GM12878 (cell line): ENCODE data around the gene ABCA4. TPM values are rescaled to one million over a fixed set of nuclear protein-coding genes. Genes with fewer than 3 reads are reported as not detected.

Experiments used
- ATAC-seq: fragments of 200-7000 bp; cut with Tn5 transposase; 3 replicates; pipeline ENCODE4 v1.9.1; 2020; ENCODE audit warnings: mild to moderate bottlenecking, moderate library complexity
- BruUV-seq: library from RNA; stranded (reverse); fragments of 400-500 nt; replicated peaks from 2 replicates; lab custom pipeline; 2021; lab: Mats Ljungman, UMichigan
- CTCF ChIA-PET: fragments of 300-600 bp; sonication (Branson Sonifier 250); formaldehyde crosslinking; extraction: SDS; loops from one replicate; lab custom pipeline; 2021; ENCODE audit warnings: inconsistent platforms; lab: Yijun Ruan, JAX
- POLR2A ChIA-PET: fragments of 350-600 bp; formaldehyde crosslinking; extraction: SDS; loops from one replicate; lab custom pipeline; 2021; ENCODE audit warnings: inconsistent platforms; lab: Charles Lee
- RAD21 ChIA-PET: fragments of 300-600 bp; sonication (Branson Sonifier 250); formaldehyde crosslinking; loops from one replicate; lab custom pipeline; 2023; ENCODE audit warnings: antibody characterized with exemption; ENCODE audit not compliant: unreplicated experiment; lab: Charles Lee
- SMC1A ChIA-PET: fragments of 300-600 bp; sonication (Branson Sonifier 250); formaldehyde crosslinking; loops from one replicate; lab custom pipeline; 2023; ENCODE audit not compliant: unreplicated experiment, uncharacterized antibody; lab: Charles Lee
- DNase-seq: peaks from one replicate; pipeline ENCODE4 v3.0.0-alpha.2; 2011; ENCODE audit warnings: low read depth, low spot score
- FAIRE-seq: peaks from 3 replicates; lab custom pipeline; 2011; peaks lifted over from hg19 to GRCh38; lab: Jason Lieb, UNC
- H2AFZ ChIP-seq: 2 replicates; pipeline ENCODE4 v1.6.0; 2011; ENCODE audit warnings: low read depth, low read length, control low read depth; ENCODE audit not compliant: control insufficient read depth
- H3K27ac ChIP-seq: 2 replicates; pipeline ENCODE4 v1.5.1; 2011; ENCODE audit warnings: control low read depth; ENCODE audit not compliant: control insufficient read depth, insufficient read depth
- H3K27me3 ChIP-seq, 2 experiments: replicated peaks in 1 of 2; 2 replicates each; pipeline versions ENCODE4 v1.6.0 to v1.6.1; 2011; ENCODE audit warnings: low read length in 1 of 2; ENCODE audit not compliant: control insufficient read depth in 2 of 2, insufficient read depth in 2 of 2
- H3K36me3 ChIP-seq, 2 experiments: 2 replicates each; pipeline ENCODE4 v1.5.1; 2011; ENCODE audit warnings: low read length in 1 of 2; ENCODE audit not compliant: control insufficient read depth in 2 of 2, insufficient read depth in 2 of 2
- H3K4me1 ChIP-seq: 2 replicates; pipeline ENCODE4 v1.6.1; 2011; ENCODE audit warnings: mild to moderate bottlenecking, low read length, moderate library complexity, mixed read lengths; ENCODE audit not compliant: control insufficient read depth, insufficient read depth
- H3K4me2 ChIP-seq: 2 replicates; pipeline ENCODE4 v1.6.0; 2011; ENCODE audit warnings: control low read depth; ENCODE audit not compliant: control insufficient read depth, insufficient read depth
- H3K4me3 ChIP-seq: fragments of 200-600 bp; sonication (generic); 2 replicates; pipeline ENCODE4 v1.5.1; 2016
- H3K79me2 ChIP-seq: 2 replicates; pipeline ENCODE4 v1.6.0; 2011; ENCODE audit warnings: low read length; ENCODE audit not compliant: control insufficient read depth, insufficient read depth
- H3K9ac ChIP-seq: 2 replicates; pipeline ENCODE4 v1.8.0; 2011; ENCODE audit warnings: low read length, control low read depth, mixed read lengths; ENCODE audit not compliant: control insufficient read depth, insufficient read depth
- H3K9me3 ChIP-seq: replicated peaks from 3 replicates; pipeline ENCODE4 v1.5.1; 2011; ENCODE audit warnings: mild to moderate bottlenecking, low read length; ENCODE audit not compliant: control insufficient read depth, insufficient read depth
- H4K20me1 ChIP-seq: 2 replicates; pipeline ENCODE4 v1.6.0; 2011; ENCODE audit not compliant: control insufficient read depth, insufficient read depth
- ASH2L ChIP-seq: fragments of 300-600, 200-600 bp; sonication (generic); IDR thresholded peaks from 2 replicates; pipeline ENCODE4 v1.6.1; 2017; ENCODE audit warnings: low read depth, mild to moderate bottlenecking, borderline replicate concordance
- BACH1 ChIP-seq: fragments of 450-650 bp; IDR thresholded peaks from 2 replicates; pipeline ENCODE4 v1.6.1; 2017; ENCODE audit warnings: mild to moderate bottlenecking, borderline replicate concordance
- BCL11A ChIP-seq: IDR thresholded peaks from 2 replicates; pipeline ENCODE4 v1.6.1; 2011; ENCODE audit warnings: low read depth, low read length
- CBFB ChIP-seq: IDR thresholded peaks from 2 replicates; pipeline ENCODE4 v1.6.1; 2016; ENCODE audit warnings: antibody characterized with exemption, low read depth
- EGR1 ChIP-seq, 2 experiments: IDR thresholded peaks; 1 replicate in 1 of 2; 2 replicates in 1 of 2; pipeline ENCODE4 v1.6.1; 2011 to 2012; ENCODE audit warnings: low read depth in 2 of 2, low read length in 2 of 2, borderline replicate concordance in 1 of 2, mild to moderate bottlenecking in 1 of 2, moderate library complexity in 1 of 2
- FOXM1 ChIP-seq: IDR thresholded peaks from 2 replicates; pipeline ENCODE4 v1.6.1; 2012; ENCODE audit warnings: low read depth, mild to moderate bottlenecking, inconsistent platforms, low read length, moderate library complexity
- IKZF1 ChIP-seq: fragments of 450-650 bp; conservative IDR thresholded peaks from 2 replicates; pipeline ENCODE4 v1.6.1; 2017; ENCODE audit warnings: antibody characterized with exemption, mild to moderate bottlenecking
- MAX ChIP-seq: IDR thresholded peaks from 2 replicates; pipeline ENCODE4 v1.6.1; 2012; ENCODE audit warnings: low read depth, low read length, improper control_type of control experiment
- MYB ChIP-seq: fragments of 150-350 bp; IDR thresholded peaks from 2 replicates; pipeline ENCODE4 v1.6.1; 2014; ENCODE audit warnings: mild to moderate bottlenecking, low read depth, low read length, borderline replicate concordance
- NR2C1 ChIP-seq: fragments of 450-650 bp; IDR thresholded peaks from 2 replicates; pipeline ENCODE4 v1.6.1; 2017; ENCODE audit warnings: antibody characterized with exemption, mild to moderate bottlenecking, moderate library complexity
- NR2F1 ChIP-seq: fragments of 450-650 bp; conservative IDR thresholded peaks from 2 replicates; pipeline ENCODE4 v1.6.1; 2017; ENCODE audit warnings: mild to moderate bottlenecking
- PAX8 ChIP-seq: fragments of 450-650 bp; IDR thresholded peaks from 2 replicates; pipeline ENCODE4 v1.6.1; 2017; ENCODE audit warnings: mild to moderate bottlenecking, moderate library complexity
- PML ChIP-seq: IDR thresholded peaks from 2 replicates; pipeline ENCODE4 v1.6.1; 2012; ENCODE audit warnings: low read length, inconsistent platforms
- POLR2AphosphoS2 ChIP-seq: IDR thresholded peaks from 2 replicates; pipeline ENCODE4 v1.6.1; 2011; ENCODE audit warnings: low read depth, mild to moderate bottlenecking, low read length, improper control_type of control experiment, moderate library complexity
- POLR2AphosphoS5 ChIP-seq: IDR thresholded peaks from 2 replicates; pipeline ENCODE4 v1.6.1; 2011; ENCODE audit warnings: mild to moderate bottlenecking, low read length, inconsistent platforms
- REST ChIP-seq: IDR thresholded peaks from 2 replicates; pipeline ENCODE4 v1.6.1; 2012; ENCODE audit warnings: mild to moderate bottlenecking, low read depth, low read length
- SKIL ChIP-seq: fragments of 450-650 bp; IDR thresholded peaks from 2 replicates; pipeline ENCODE4 v1.6.1; 2017; ENCODE audit warnings: mild to moderate bottlenecking, low read depth, inconsistent platforms; ENCODE audit not compliant: poor library complexity, severe bottlenecking
- TCF7 ChIP-seq: IDR thresholded peaks from 2 replicates; pipeline ENCODE4 v1.6.1; 2014; ENCODE audit warnings: antibody characterized with exemption, borderline replicate concordance
- YY1 ChIP-seq: IDR thresholded peaks from 2 replicates; pipeline ENCODE4 v1.6.1; 2011; ENCODE audit warnings: low read depth, mild to moderate bottlenecking, low read length
- ZNF217 ChIP-seq: fragments of 450-650 bp; IDR thresholded peaks from 2 replicates; pipeline ENCODE4 v1.6.1; 2017; ENCODE audit warnings: antibody characterized with exemption, mild to moderate bottlenecking
- WGBS: methylation state at CpG from one replicate; pipeline ENCODE4 v1.1.6; 2016; ENCODE audit warnings: low lambda C conversion rate; ENCODE audit not compliant: insufficient replicate concordance, insufficient coverage; ENCODE audit errors: missing lambda C conversion rate; 5-methylcytosine and 5-hydroxymethylcytosine counted together
- in situ Hi-C: fragments of 300-500 bp; cut with MboI; formaldehyde crosslinking; loops from 9 replicates; pipeline ENCODE4 v1.14.3; 2018; ENCODE audit warnings: mixed read lengths
- intact Hi-C: fragments of 100-400 bp; cut with micrococcal nuclease; formaldehyde crosslinking; loops from one replicate; pipeline ENCODE4 v1.14.2; 2022; ENCODE audit not compliant: unreplicated experiment
- polyA plus RNA-seq, 11 experiments: library from polyadenylated mRNA; depleted of rRNA in 4 of 11; unstranded in 6 of 11; stranded (reverse) in 5 of 11; fragments of >200 nt; fragmentation: Nextera tagmentation in 4 of 11; fragmentation: Illumina TruSeq in 1 of 11; extraction: Ambion mirVana in 4 of 11; extraction: Trizol in 1 of 11; gene quantifications; 1 replicate in 1 of 11; 2 replicates in 10 of 11; pipeline versions ENCODE4 v1.2.1 to v1.2.3, GENCODE V29; 2011 to 2016; ENCODE audit warnings: inconsistent platforms in 2 of 11, missing spikeins in 2 of 11, low read depth in 1 of 11
- total RNA-seq, 4 experiments: library from RNA; depleted of rRNA in 3 of 4; stranded (reverse); fragments of >200 nt in 3 of 4; fragmentation: Illumina TruSeq in 1 of 4; extraction: Trizol in 1 of 4; gene quantifications; 2 replicates each; pipeline versions ENCODE4 v1.2.1 to v1.2.3, GENCODE V29; 2013 to 2021

The ABCA4 gene
- total and polyA plus RNA-seq, 10 of the 15 experiments (the other 5 are each of a cell fraction or from before 2014, with no cell fraction given): 0.03 to 0.28 (median 0.11) TPM; not detected in 3

- Histone ChIP-seq H3K4me3 (no peak overlapping the region), H3K9ac (no peak overlapping the region), H4K20me1 (no peaks in the 10 kb centered on the region), H3K79me2 (no peaks in the 10 kb centered on the region), H3K4me2 (no peak overlapping the region), H3K36me3 (no peaks in the 10 kb centered on the region), H3K4me1 (no peaks in the 10 kb centered on the region), H3K9me3 (no peaks in the 10 kb centered on the region), H3K27ac (no peak overlapping the region), H2AFZ (no peak overlapping the region), H3K27me3 (peaks cover 0 to 2% of the 10 kb centered on the region in 2 experiments; a peak in 2 of 4 replicates)
- POLR2A ChIA-PET: no interaction called here
- WGBS: 31% methylated on average over 2 of the region's 2 CpGs
- ATAC-seq (no peak), FAIRE-seq (no peak), DNase-seq (no peak)
- in situ Hi-C loops (no loop called here), intact Hi-C loops (no loop called here)
- CTCF ChIA-PET: no interaction called here
- RAD21 ChIA-PET: no interaction called here
- no peak for TF ChIP-seq CBFB
- TF ChIP-seq NR2F1: no peak
- TF ChIP-seq IKZF1: no peak
- no peak for TF ChIP-seq MYB
- TF ChIP-seq TCF7: no peak
- TF ChIP-seq EGR1 (IDR thresholded peaks at IDR 0.05; ENCODE audit: borderline replicate concordance in 1 of 2, low read depth in 2 of 2, low read length in 2 of 2): no peak
- no peak for TF ChIP-seq PML
- TF ChIP-seq ZNF217: no peak
- no peak for TF ChIP-seq FOXM1
- no peak for TF ChIP-seq PAX8
- TF ChIP-seq MAX: no peak
- TF ChIP-seq YY1: no peak
- no peak for TF ChIP-seq REST
- TF ChIP-seq BACH1: no peak
- no peak for TF ChIP-seq BCL11A
- no peak for TF ChIP-seq NR2C1
- no peak for TF ChIP-seq POLR2AphosphoS5
- no peak for TF ChIP-seq ASH2L
- no peak for TF ChIP-seq SKIL
- TF ChIP-seq POLR2AphosphoS2: no peak
- no TSS peak for BruUV-seq
- SMC1A ChIA-PET: no interaction called here
These were observed 148.6 kb downstream of the ABCA4 start for GRCh38 chr1:93972341-93972740.
